SIG-M5 (cell line): ENCODE measurements around the gene MESP2.

Source experiments
- DNase-seq: peaks from one replicate; lab custom pipeline; 2025; lab: John Stamatoyannopoulos, UW

Gene MESP2

GRCh38 chr15:89755701-89756100, 20.4 kb upstream of the MESP2 start:
- DNase-seq = no peak

- DNase-seq = no peak
Measured at GRCh38 chr15:89756897-89757296, 19.2 kb upstream of the MESP2 start.

- DNase-seq = no peak
Measured at GRCh38 chr15:89758283-89758682, 17.8 kb upstream of the MESP2 start.

GRCh38 chr15:89758981-89759380, 17.2 kb upstream of the MESP2 start:
- no peak for DNase-seq

- no peak for DNase-seq
Measured at GRCh38 chr15:89759835-89760234, 16.3 kb upstream of the MESP2 start.

GRCh38 chr15:89760303-89761008, 15.7 kb upstream of the MESP2 start:
- no peak for DNase-seq

GRCh38 chr15:89761009-89761831, 14.9 kb upstream of the MESP2 start:
- DNase-seq = no peak

GRCh38 chr15:89761929-89762328, 14.2 kb upstream of the MESP2 start:
- no peak for DNase-seq

- DNase-seq = no peak
Measured at GRCh38 chr15:89765694-89766093, 10.4 kb upstream of the MESP2 start.

GRCh38 chr15:89766357-89767311, 9.5 kb upstream of the MESP2 start:
- no peak for DNase-seq

- no peak for DNase-seq
Measured at GRCh38 chr15:89767411-89767915, 8.7 kb upstream of the MESP2 start.

GRCh38 chr15:89768071-89768500, 8.0 kb upstream of the MESP2 start:
- DNase-seq = no peak

GRCh38 chr15:89769366-89769765, 6.8 kb upstream of the MESP2 start:
- no peak for DNase-seq

GRCh38 chr15:89770041-89770440, 6.1 kb upstream of the MESP2 start:
- no peak for DNase-seq

- no peak for DNase-seq
Measured at GRCh38 chr15:89772932-89773583, 3.1 kb upstream of the MESP2 start.

GRCh38 chr15:89774492-89774891, 1.6 kb upstream of the MESP2 start:
- no peak for DNase-seq

GRCh38 chr15:89775815-89776214, 317 bp upstream of the MESP2 start:
- no peak for DNase-seq

GRCh38 chr15:89777073-89777751, 1.1 kb downstream of the MESP2 start:
- no peak for DNase-seq

GRCh38 chr15:89777782-89778380, 1.7 kb downstream of the MESP2 start:
- no peak for DNase-seq

GRCh38 chr15:89778861-89779260, 2.7 kb downstream of the MESP2 start:
- DNase-seq = no peak

GRCh38 chr15:89780601-89781000, 4.5 kb downstream of the MESP2 start:
- no peak for DNase-seq
